CD4-positive, alpha-beta T cell (primary cell): ENCODE data around the gene GPR101. TPM values are rescaled to one million over a fixed set of nuclear protein-coding genes. Genes with fewer than 3 reads are reported as not detected.

Source experiments
- ATAC-seq: fragments of 200-7000 bp; cut with Tn5 transposase; one replicate; pipeline ENCODE4 v1.10.0; 2022; ENCODE audit warnings: mild to moderate bottlenecking; ENCODE audit not compliant: poor library complexity
- CTCF ChIA-PET: fragments of 350-600 bp; sonication (Branson Sonifier 250); formaldehyde crosslinking; loops from one replicate; lab custom pipeline; 2021; ENCODE audit warnings: antibody characterized with exemption, inconsistent platforms; lab: Charles Lee
- POLR2A ChIA-PET: fragments of 350-600 bp; sonication (Branson Sonifier 250); formaldehyde crosslinking; loops from one replicate; lab custom pipeline; 2021; ENCODE audit warnings: antibody characterized with exemption, inconsistent platforms; lab: Charles Lee
- DNase-seq, 14 experiments: peaks; one replicate each; pipeline ENCODE4 v3.0.0-alpha.2; 2013 to 2020; ENCODE audit warnings: mixed read lengths in 2 of 14
- H3K27ac ChIP-seq, 2 donors: one replicate each; pipeline versions ENCODE4 v1.5.1 to v1.7.0; 2013; ENCODE audit warnings: low read length in 2 of 2, low read depth in 1 of 2, mild to moderate bottlenecking in 1 of 2
- H3K27me3 ChIP-seq, 2 experiments: 1 replicate in 1 of 2; 2 replicates in 1 of 2; pipeline versions ENCODE4 v1.6.1 to v1.7.0; 2013; ENCODE audit warnings: low read length in 2 of 2, control low read depth in 1 of 2, mild to moderate bottlenecking in 1 of 2, moderate library complexity in 1 of 2; ENCODE audit not compliant: insufficient read depth in 2 of 2, control insufficient read depth in 1 of 2
- H3K36me3 ChIP-seq: one replicate; pipeline ENCODE4 v1.6.1; 2013; ENCODE audit warnings: low read length, control low read depth; ENCODE audit not compliant: insufficient read depth
- H3K4me1 ChIP-seq: one replicate; pipeline ENCODE4 v1.6.1; 2013; ENCODE audit warnings: low read length, control low read depth; ENCODE audit not compliant: insufficient read depth
- H3K4me3 ChIP-seq: one replicate; pipeline ENCODE4 v1.5.1; 2013; ENCODE audit warnings: mild to moderate bottlenecking, low read length, moderate library complexity
- H3K9me3 ChIP-seq, 2 experiments: 1 replicate in 1 of 2; 2 replicates in 1 of 2; pipeline versions ENCODE4 v1.6.1 to v1.7.0; 2013; ENCODE audit warnings: low read length in 2 of 2, mild to moderate bottlenecking in 2 of 2, control low read depth in 1 of 2, moderate library complexity in 1 of 2; ENCODE audit not compliant: control insufficient read depth in 1 of 2, insufficient read depth in 1 of 2
- H3K27ac Mint-ChIP-seq: one replicate; pipeline ENCODE4 v1.8.0; 2020; ENCODE audit warnings: mixed read lengths
- H3K27me3 Mint-ChIP-seq: one replicate; pipeline ENCODE4 v1.8.0; 2021; ENCODE audit warnings: mixed read lengths
- H3K36me3 Mint-ChIP-seq: one replicate; pipeline ENCODE4 v1.8.0; 2021; ENCODE audit warnings: low read depth, mixed read lengths
- H3K4me1 Mint-ChIP-seq: one replicate; pipeline ENCODE4 v1.8.0; 2021; ENCODE audit warnings: low read depth, mixed read lengths
- H3K4me3 Mint-ChIP-seq: one replicate; pipeline ENCODE4 v1.8.0; 2020; ENCODE audit warnings: mild to moderate bottlenecking, mixed read lengths
- H3K9me3 Mint-ChIP-seq: one replicate; pipeline ENCODE4 v1.8.0; 2020; ENCODE audit warnings: mixed read lengths
- intact Hi-C, 2 experiments: fragments of 100-400 bp; cut with DNase I in 1 of 2; cut with micrococcal nuclease in 1 of 2; formaldehyde crosslinking; loops; one replicate each; pipeline versions ENCODE4 v1.15.1 to v1.9.0; 2023 to 2025; cut with DNase I, micrococcal nuclease
- total RNA-seq, 174 experiments: library from RNA in 2 of 174; stranded (reverse) in 2 of 174; gene quantifications; one replicate each; pipeline ENCODE4 v1.2.3 and lab custom pipeline; 2021 to 2026
- TF ChIP-seq, protein P1 (sequence below): fragments of 200-600 bp; IDR thresholded peaks from one replicate; pipeline ENCODE4 v1.8.0; 2022; ENCODE audit warnings: antibody characterized with exemption, mild to moderate bottlenecking

The GPR101 gene
- total RNA-seq, 2 experiments from 2014 or later: 0.17 to 0.22 TPM

DNA sequence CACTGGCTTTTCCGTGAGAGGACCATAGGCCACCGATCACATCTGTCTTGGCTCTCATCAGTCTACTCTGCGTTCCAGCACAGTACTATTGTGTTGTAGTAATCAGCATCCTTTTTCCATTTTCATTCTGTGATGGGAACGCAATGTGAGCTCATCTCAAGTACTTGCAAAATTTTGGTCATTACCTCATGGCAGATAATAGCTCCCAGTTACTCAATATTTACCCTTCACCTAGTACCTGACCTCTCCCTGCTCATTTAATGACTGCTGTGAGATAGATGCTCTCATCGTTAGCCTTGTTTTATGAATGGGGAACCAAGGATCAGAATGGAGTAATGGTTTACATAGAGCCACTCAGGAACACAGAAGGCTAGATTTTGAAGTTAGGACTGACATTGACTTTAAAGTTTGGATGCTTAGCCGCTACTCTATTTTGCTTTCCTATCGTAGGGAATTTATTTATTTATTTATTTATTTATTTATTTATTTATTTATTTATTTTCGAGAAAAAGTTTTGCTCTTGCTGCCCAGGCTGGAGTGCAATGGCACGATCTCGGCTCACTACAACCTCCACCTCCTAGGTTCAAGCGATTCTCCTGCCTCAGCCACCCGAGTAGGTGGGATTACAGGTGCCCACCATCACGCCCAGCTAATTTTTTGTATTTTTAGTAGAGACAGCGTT, 6.5 kb upstream of the GPR101 start:
- Histone ChIP-seq H3K4me3 (no peak overlapping the region), H3K27ac (no peak overlapping the region), H3K36me3 (no peaks in the 10 kb centered on the region), H3K4me1 (no peaks in the 10 kb centered on the region), H3K27me3 (peaks cover 2 to 13% of the 10 kb centered on the region in 2 experiments), H3K9me3 (no peaks in the 10 kb centered on the region)
- Mint-ChIP-seq H3K36me3 (no peaks in the 10 kb centered on the region), H3K27me3 (peaks cover 29% of the 10 kb centered on the region), H3K27ac (no peak overlapping the region), H3K9me3 (no peaks in the 10 kb centered on the region), H3K4me1 (no peaks in the 10 kb centered on the region), H3K4me3 (no peak overlapping the region)
- TF ChIP-seq, protein P1, sequence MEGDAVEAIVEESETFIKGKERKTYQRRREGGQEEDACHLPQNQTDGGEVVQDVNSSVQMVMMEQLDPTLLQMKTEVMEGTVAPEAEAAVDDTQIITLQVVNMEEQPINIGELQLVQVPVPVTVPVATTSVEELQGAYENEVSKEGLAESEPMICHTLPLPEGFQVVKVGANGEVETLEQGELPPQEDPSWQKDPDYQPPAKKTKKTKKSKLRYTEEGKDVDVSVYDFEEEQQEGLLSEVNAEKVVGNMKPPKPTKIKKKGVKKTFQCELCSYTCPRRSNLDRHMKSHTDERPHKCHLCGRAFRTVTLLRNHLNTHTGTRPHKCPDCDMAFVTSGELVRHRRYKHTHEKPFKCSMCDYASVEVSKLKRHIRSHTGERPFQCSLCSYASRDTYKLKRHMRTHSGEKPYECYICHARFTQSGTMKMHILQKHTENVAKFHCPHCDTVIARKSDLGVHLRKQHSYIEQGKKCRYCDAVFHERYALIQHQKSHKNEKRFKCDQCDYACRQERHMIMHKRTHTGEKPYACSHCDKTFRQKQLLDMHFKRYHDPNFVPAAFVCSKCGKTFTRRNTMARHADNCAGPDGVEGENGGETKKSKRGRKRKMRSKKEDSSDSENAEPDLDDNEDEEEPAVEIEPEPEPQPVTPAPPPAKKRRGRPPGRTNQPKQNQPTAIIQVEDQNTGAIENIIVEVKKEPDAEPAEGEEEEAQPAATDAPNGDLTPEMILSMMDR: no peak
- no peak for ATAC-seq
- intact Hi-C loops: no loop called here
- POLR2A ChIA-PET: no interaction called here
- CTCF ChIA-PET: no interaction called here
- DNase-seq: no peak

DNA sequence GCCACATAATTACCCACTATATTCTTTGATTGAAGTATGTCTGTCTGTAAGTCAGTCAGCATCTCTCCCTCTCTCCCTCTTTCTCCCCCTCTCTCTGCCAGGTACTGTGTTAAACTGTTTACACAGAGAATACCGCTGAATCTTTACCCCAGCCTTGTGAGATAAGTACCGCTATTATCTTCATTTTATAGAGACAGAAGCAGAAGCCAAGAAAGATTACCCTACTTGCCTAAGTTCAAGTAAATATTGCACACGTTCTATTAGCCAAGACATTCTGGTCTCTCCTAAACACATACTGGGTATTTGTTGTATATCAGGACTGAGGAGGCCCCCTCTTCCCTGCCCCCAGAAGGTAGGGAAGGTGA, 695 bp upstream of the GPR101 start:
- H3K27ac Mint-ChIP-seq: no peak overlapping the region
- no peak for ATAC-seq
- Histone ChIP-seq H3K9me3 (no peaks in the 10 kb centered on the region), H3K27me3 (peaks cover 34 to 38% of the 10 kb centered on the region in 2 experiments), H3K4me1 (peaks cover 26% of the 10 kb centered on the region), H3K4me3 (no peak overlapping the region), H3K27ac (no peak overlapping the region), H3K36me3 (no peaks in the 10 kb centered on the region)
- H3K4me3 Mint-ChIP-seq: peak overlapping the region; percentile 45
- no peaks in the 10 kb centered on the region for H3K36me3 Mint-ChIP-seq
- DNase-seq: no peak
- intact Hi-C loops: no loop called here
- ChIA-PET POLR2A (no interaction called here), CTCF (interaction anchor here (2.2 kb wide), 1 partner anchor 18 kb away, joined by 7 read pairs; no protein-coding TSS in a partner anchor)
- TF ChIP-seq, protein P1: no peak
- peaks cover 7% of the 10 kb centered on the region for H3K4me1 Mint-ChIP-seq
- H3K9me3 Mint-ChIP-seq: no peaks in the 10 kb centered on the region
- peaks cover 34% of the 10 kb centered on the region for H3K27me3 Mint-ChIP-seq

DNA sequence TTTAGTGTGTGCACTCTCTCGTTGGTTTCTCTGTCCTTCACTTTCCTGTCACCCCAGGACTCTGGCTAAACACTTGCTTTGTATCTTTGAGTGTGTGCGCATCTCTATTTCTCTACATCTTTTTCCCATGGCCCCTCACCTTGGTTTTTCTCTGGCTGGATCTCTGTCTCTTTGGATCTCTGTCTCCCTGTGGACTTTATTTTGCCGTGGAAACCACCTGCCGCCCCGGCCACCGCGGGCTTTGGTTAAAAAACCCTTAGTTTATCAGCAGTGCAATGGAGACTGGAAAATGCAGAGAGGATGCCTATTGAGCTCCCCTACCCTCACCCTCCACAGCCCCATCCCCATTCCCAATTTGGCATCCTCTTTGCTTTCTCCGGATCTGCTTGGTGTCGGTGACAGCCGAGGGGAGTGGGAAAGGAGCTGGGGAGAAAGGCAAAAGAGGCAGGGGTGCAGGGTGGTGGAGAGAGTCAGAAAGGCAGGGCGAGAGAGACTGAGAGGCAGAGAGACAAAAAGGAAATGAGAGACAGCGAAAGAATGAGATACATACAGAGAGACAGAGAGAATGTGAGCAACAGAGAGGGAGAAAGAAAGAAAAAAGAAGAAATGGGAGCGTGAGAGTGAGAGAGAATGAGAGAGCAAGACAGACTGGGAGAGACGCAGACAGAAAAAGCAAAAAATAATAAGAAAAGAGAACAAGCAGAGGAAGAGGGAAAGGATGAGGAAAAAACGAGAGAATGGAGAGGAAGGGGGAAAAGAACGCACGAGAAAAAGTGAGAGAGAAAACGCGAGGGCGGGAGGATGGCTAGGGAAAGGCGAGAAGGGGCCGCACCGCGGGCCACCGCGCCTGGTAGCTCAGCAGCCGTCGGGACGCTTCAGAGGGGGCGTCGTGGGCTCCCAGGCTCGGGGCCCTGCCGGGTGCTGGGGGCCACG, 688 bp downstream of the GPR101 start:
- ATAC-seq (no peak), DNase-seq (no peak)
- POLR2A ChIA-PET: no interaction called here
- H3K9me3 Mint-ChIP-seq: no peaks in the 10 kb centered on the region
- CTCF ChIA-PET: interaction anchor here (2.2 kb wide), 1 partner anchor 19 kb away, joined by 7 read pairs; no protein-coding TSS in a partner anchor
- no peaks in the 10 kb centered on the region for H3K36me3 Mint-ChIP-seq
- Histone ChIP-seq H3K4me3 (peak overlapping the region; percentile 51), H3K27ac (no peak overlapping the region), H3K27me3 (peaks cover 34 to 38% of the 10 kb centered on the region in 2 experiments), H3K4me1 (peaks cover 26% of the 10 kb centered on the region), H3K9me3 (no peaks in the 10 kb centered on the region), H3K36me3 (no peaks in the 10 kb centered on the region)
- H3K4me1 Mint-ChIP-seq: peaks cover 7% of the 10 kb centered on the region
- TF ChIP-seq, protein P1: no peak
- H3K27ac Mint-ChIP-seq: no peak overlapping the region
- peaks cover 32% of the 10 kb centered on the region for H3K27me3 Mint-ChIP-seq
- intact Hi-C loops: no loop called here
- no peak overlapping the region for H3K4me3 Mint-ChIP-seq
